Adrenal gland (tissue), 12 donors: ENCODE data around the gene MRC2. TPM values are rescaled to one million over a fixed set of nuclear protein-coding genes. Genes with fewer than 3 reads are reported as not detected.

ENCODE experiments used
- DNase-seq, 7 donors: peaks; one replicate each; pipeline ENCODE4 v3.0.0-alpha.2; 2019 to 2020
- H3K27ac ChIP-seq, 5 donors: fragments of 200-600 bp; sonication (generic) in 4 of 5; 1 replicate in 3 of 5; 2 replicates in 2 of 5; pipeline versions ENCODE4 v1.5.1 to v1.8.0; 2016 to 2020; ENCODE audit warnings: mild to moderate bottlenecking in 1 of 5
- H3K27me3 ChIP-seq: fragments of 200-600 bp; 2 replicates; pipeline ENCODE4 v1.8.0; 2021
- H3K36me3 ChIP-seq, 2 donors: fragments of 200-600 bp; replicated peaks in 1 of 2; 1 replicate in 1 of 2; 2 replicates in 1 of 2; pipeline versions ENCODE4 v1.5.1 to v1.8.0; 2018 to 2022
- H3K4me1 ChIP-seq, 2 donors: fragments of 200-600 bp; replicated peaks in 1 of 2; 1 replicate in 1 of 2; 2 replicates in 1 of 2; pipeline versions ENCODE4 v1.5.1 to v1.8.0; 2018 to 2021
- H3K4me3 ChIP-seq, 4 donors: fragments of 200-600 bp; sonication (generic) in 3 of 4; one replicate each; pipeline ENCODE4 v1.5.1; 2016 to 2018
- H3K9me3 ChIP-seq, 3 donors: fragments of 200-600 bp; sonication (generic) in 1 of 3; replicated peaks in 1 of 3; 1 replicate in 2 of 3; 2 replicates in 1 of 3; pipeline versions ENCODE4 v1.5.1 to v1.8.0; 2016 to 2021
- CTCF ChIP-seq, 6 experiments: fragments of 450-650 bp in 4 of 6; fragments of 200-600 bp in 2 of 6; sonication (generic) in 1 of 6; IDR thresholded peaks; 1 replicate in 5 of 6; 2 replicates in 1 of 6; pipeline versions ENCODE4 v1.5.1 to v1.8.0; 2016 to 2021; ENCODE audit warnings: antibody characterized with exemption in 6 of 6, mild to moderate bottlenecking in 2 of 6, moderate library complexity in 1 of 6
- POLR2A ChIP-seq, 2 donors: fragments of 450-650 bp; IDR thresholded peaks; one replicate each; pipeline ENCODE4 v1.6.1; 2017; ENCODE audit warnings: antibody characterized with exemption in 2 of 2, mild to moderate bottlenecking in 2 of 2, moderate library complexity in 1 of 2
- WGBS, 4 donors: extraction: QIAGEN DNeasy Blood & Tissue Kit in 2 of 4; methylation state at CpG; one replicate each; pipeline versions ENCODE4 v1.1.5 to v1.1.7; 2013 to 2017; 5-methylcytosine and 5-hydroxymethylcytosine counted together
- intact Hi-C, 2 donors: fragments of 100-400 bp; cut with DNase I; formaldehyde crosslinking; loops; one replicate each; pipeline versions ENCODE4 v1.14.1 to v1.15.0; 2022 to 2023
- polyA plus RNA-seq, 3 donors: library from polyadenylated mRNA; stranded (reverse); fragments of 200-250 nt in 2 of 3; fragments of 350-450 nt in 1 of 3; fragmentation: Illumina TruSeq in 1 of 3; extraction: RNeasy Lipid Tissue Mini Kit (QIAGEN cat#74804) in 1 of 3; gene quantifications; one replicate each; pipeline ENCODE4 v1.2.3, GENCODE V29; 2013 to 2014
- total RNA-seq, 9 donors: library from RNA; depleted of rRNA in 4 of 9; stranded (reverse); fragments of >200 nt in 4 of 9; fragments of 120-200 nt in 1 of 9; fragmentation: NEBNext Ultra II Directional in 1 of 9; extraction: Animal tissue kit (Norgen Biotek cat#: 25700) in 1 of 9; gene quantifications; one replicate each; pipeline versions ENCODE4 v1.1.0 to v1.2.4, GENCODE V29; 2013 to 2023
- donor health status: healthy with polysubstance abuse.
- donor health status: Bipolar disorder and iron deficiency.
- donor health status: DM: yes; HTN: yes; CAD: no.
- donor health status: DM: no; HTN: no; CAD: no.
- donor health status: DM: no; HTN: no; CAD: no.
- donor health status: DM: yes; HTN: yes; CAD: no.

MRC2 gene
- total and polyA plus RNA-seq, 12 donors, result 5.2 to 68.3 (median 29.6) TPM

GRCh38 chr17:62657145-62657665 is 29.7 kb downstream of the MRC2 start:
- Histone ChIP-seq H3K27ac (no peak overlapping the region), H3K36me3 (no peaks in the 10 kb centered on the region), H3K4me3 (no peak overlapping the region), H3K27me3 (no peaks in the 10 kb centered on the region), H3K4me1 (peaks cover 10 to 11% of the 10 kb centered on the region in 2 donors), H3K9me3 (no peaks in the 10 kb centered on the region)
- WGBS, 4 donors, result 91 to 97% (median 93%) methylated on average over 3 of the region's 3 CpGs
- intact Hi-C loops, result no loop called here
- TF ChIP-seq POLR2A (IDR thresholded peaks at IDR 0.05), result no peak
- no peak for TF ChIP-seq CTCF (IDR thresholded peaks at IDR 0.05)
- no peak for DNase-seq

DNA sequence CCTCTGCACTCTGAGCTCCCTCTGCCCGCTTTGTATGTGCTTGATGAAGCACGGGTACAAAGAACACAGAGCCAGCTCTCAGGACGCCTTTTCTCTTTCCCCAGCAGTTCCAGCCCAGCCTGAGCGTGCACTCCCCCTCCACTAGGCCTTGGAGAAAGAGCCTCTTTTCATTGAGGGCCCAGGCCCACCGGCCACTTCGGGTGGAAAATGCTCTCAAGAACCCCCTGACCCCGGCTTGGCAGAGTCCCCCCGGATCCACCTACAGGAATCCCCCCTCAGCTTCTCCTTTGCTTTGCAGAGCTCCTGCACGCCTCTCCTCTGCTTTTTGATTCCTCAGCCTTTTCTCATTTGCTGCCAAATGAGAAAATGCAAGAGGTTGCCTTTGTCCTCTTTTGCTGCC is 30.2 kb downstream of the MRC2 start:
- TF ChIP-seq POLR2A (IDR thresholded peaks at IDR 0.05) (no peak), CTCF (IDR thresholded peaks at IDR 0.05) (no peak)
- H3K9me3 ChIP-seq, result no peaks in the 10 kb centered on the region
- H3K27me3 ChIP-seq, result no peaks in the 10 kb centered on the region
- 83 to 91% (median 87%) methylated on average over 9 of the region's 9 CpGs for WGBS, 4 donors
- no peak overlapping the region for H3K4me3 ChIP-seq
- no peak for DNase-seq
- no peaks in the 10 kb centered on the region for H3K36me3 ChIP-seq
- intact Hi-C loops, result no loop called here
- H3K4me1 ChIP-seq, result peaks cover 8 to 10% of the 10 kb centered on the region in 2 donors
- no peak overlapping the region for H3K27ac ChIP-seq

DNA sequence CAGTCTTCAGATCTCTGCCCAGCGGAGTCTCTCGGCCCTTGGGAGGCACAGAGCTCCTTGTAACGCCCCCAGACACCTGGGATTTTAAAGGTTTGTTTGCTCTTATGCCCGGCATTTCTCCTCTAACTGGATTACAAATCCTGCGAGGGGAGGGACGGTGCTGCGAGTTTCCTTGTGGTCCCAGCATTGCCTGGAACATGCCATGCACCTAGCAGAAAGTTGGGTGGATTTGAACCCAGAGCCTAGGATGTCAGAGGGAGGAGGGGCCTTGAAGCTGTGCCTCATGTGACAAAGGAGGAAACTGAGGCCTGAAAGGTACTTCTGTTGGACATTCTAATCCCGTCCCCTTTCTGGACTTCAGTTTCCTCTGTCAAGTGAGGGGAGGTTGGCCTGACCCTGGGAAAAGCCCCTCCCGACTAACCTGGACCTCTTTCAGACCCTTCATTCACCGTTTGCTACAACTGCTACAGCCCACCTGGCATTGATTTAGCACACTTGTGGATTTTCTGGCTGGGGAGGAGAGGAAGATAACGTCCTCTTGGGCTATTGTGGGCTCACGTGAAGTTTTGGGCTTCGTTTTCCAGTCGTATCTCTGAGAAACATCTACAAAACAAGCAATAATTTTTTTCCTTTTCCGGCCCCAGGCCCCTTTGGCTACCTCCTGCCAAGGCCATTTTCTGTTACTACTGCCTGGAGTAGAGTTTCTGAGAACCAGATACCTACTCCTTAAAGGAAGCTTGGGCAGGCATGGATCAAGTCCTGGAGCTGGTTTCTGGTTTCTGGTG is 30.9 kb downstream of the MRC2 start:
- Histone ChIP-seq H3K36me3 (no peaks in the 10 kb centered on the region), H3K27me3 (no peaks in the 10 kb centered on the region), H3K27ac (no peak overlapping the region), H3K4me1 (peaks cover 2 to 8% of the 10 kb centered on the region in 2 donors), H3K4me3 (no peak overlapping the region), H3K9me3 (no peaks in the 10 kb centered on the region)
- DNase-seq, result no peak
- intact Hi-C loops, result no loop called here
- WGBS, 4 donors, result 72 to 85% (median 80%) methylated on average over 15 of the region's 15 CpGs
- TF ChIP-seq POLR2A (IDR thresholded peaks at IDR 0.05) (no peak), CTCF (IDR thresholded peaks at IDR 0.05) (no peak)

DNA sequence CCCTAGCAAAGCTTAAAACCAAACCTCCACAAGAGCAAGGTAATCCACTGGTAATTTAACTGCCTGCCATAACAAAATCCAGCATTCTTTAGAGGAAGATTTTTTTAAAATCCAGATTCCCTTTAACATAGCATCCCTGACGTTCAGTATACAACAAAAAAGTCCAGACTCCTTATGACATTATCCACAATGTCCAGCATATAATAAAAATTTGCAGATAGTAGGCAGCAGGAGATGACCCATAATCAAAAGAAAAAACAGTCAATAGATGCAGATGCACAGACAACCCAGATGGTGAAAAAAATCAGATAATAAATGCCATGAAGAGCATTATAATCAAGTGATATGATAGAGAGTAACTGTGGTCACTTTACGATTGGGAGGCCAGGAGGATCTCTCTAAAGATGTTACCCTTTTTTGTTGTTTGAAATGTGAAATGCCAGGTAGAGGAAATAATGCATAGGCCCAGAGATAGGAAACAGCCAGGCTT is 33.2 kb downstream of the MRC2 start:
- Histone ChIP-seq H3K27me3 (no peaks in the 10 kb centered on the region), H3K27ac (no peak overlapping the region), H3K4me1 (no peaks in the 10 kb centered on the region), H3K4me3 (no peak overlapping the region), H3K36me3 (no peaks in the 10 kb centered on the region), H3K9me3 (no peaks in the 10 kb centered on the region)
- 67 to 89% (median 82%) methylated on average over 2 of the region's 2 CpGs for WGBS, 4 donors
- DNase-seq, result no peak
- TF ChIP-seq CTCF (IDR thresholded peaks at IDR 0.05) (no peak), POLR2A (IDR thresholded peaks at IDR 0.05) (no peak)
- intact Hi-C loops, result no loop called here
